GM19372 (cell line): ENCODE measurements around the gene SLCO2A1.

Experiments used
- ATAC-seq: cut with Tn5 transposase; IDR thresholded peaks from one replicate; pipeline ENCODE4 v1.9.1; 2021; ENCODE audit warnings: mild to moderate bottlenecking, low read depth, moderate library complexity; ENCODE audit not compliant: unreplicated experiment

SLCO2A1 gene

GRCh38 chr3:134061401-134061800 lies 31.7 kb upstream of the SLCO2A1 start:
- no peak for ATAC-seq

- no peak for ATAC-seq
Observed at GRCh38 chr3:134060561-134061385, 31.0 kb upstream of the SLCO2A1 start.

- no peak for ATAC-seq
Observed at GRCh38 chr3:134059671-134060560, 30.2 kb upstream of the SLCO2A1 start.

GRCh38 chr3:134059035-134059601 lies 29.4 kb upstream of the SLCO2A1 start:
- ATAC-seq: no peak

- ATAC-seq: no peak
Observed at GRCh38 chr3:134057654-134058110, 28.0 kb upstream of the SLCO2A1 start.

- no peak for ATAC-seq
Observed at GRCh38 chr3:134057006-134057653, 27.4 kb upstream of the SLCO2A1 start.

- no peak for ATAC-seq
Observed at GRCh38 chr3:134056464-134056891, 26.8 kb upstream of the SLCO2A1 start.

- ATAC-seq: no peak
Observed at GRCh38 chr3:134055661-134056060, 25.9 kb upstream of the SLCO2A1 start.

- no peak for ATAC-seq
Observed at GRCh38 chr3:134054881-134055280, 25.2 kb upstream of the SLCO2A1 start.

- ATAC-seq: no peak
Observed at GRCh38 chr3:134054231-134054630, 24.5 kb upstream of the SLCO2A1 start.

- ATAC-seq: no peak
Observed at GRCh38 chr3:134052370-134052769, 22.6 kb upstream of the SLCO2A1 start.

GRCh38 chr3:134049676-134050075 lies 20.0 kb upstream of the SLCO2A1 start:
- ATAC-seq: no peak

GRCh38 chr3:134048278-134048996 lies 18.7 kb upstream of the SLCO2A1 start:
- no peak for ATAC-seq

- no peak for ATAC-seq
Observed at GRCh38 chr3:134044459-134044858, 14.7 kb upstream of the SLCO2A1 start.

- no peak for ATAC-seq
Observed at GRCh38 chr3:134040066-134040465, 10.3 kb upstream of the SLCO2A1 start.

- no peak for ATAC-seq
Observed at GRCh38 chr3:134039161-134039862, 9.6 kb upstream of the SLCO2A1 start.

GRCh38 chr3:134038716-134039115 lies 9.0 kb upstream of the SLCO2A1 start:
- ATAC-seq: no peak

GRCh38 chr3:134038071-134038491 lies 8.4 kb upstream of the SLCO2A1 start:
- no peak for ATAC-seq

GRCh38 chr3:134037168-134037567 lies 7.4 kb upstream of the SLCO2A1 start:
- no peak for ATAC-seq
